HepG2 (cell line): Measurements from ENCODE around the gene PARD3. TPM values are rescaled to one million over a fixed set of nuclear protein-coding genes. Genes with fewer than 3 reads are reported as not detected.

Source experiments
- ATAC-seq: fragments of 200-7000 bp; cut with Tn5 transposase; 3 replicates; pipeline ENCODE4 v1.9.1; 2020; ENCODE audit warnings: mild to moderate bottlenecking, moderate library complexity
- BruUV-seq: library from RNA; stranded (reverse); fragments of 400-500 nt; replicated peaks from 2 replicates; lab custom pipeline; 2021; lab: Mats Ljungman, UMichigan
- CTCF ChIA-PET: fragments of 300-600 bp; formaldehyde crosslinking; extraction: SDS; loops from one replicate; lab custom pipeline; 2021; ENCODE audit warnings: low total read pairs, inconsistent platforms, low intra/inter-chr PET ratio; lab: Yijun Ruan, JAX
- POLR2A ChIA-PET: fragments of 350-600 bp; sonication (Branson Sonifier 250); formaldehyde crosslinking; loops from one replicate; lab custom pipeline; 2020; ENCODE audit warnings: antibody characterized with exemption, inconsistent platforms; lab: Yijun Ruan, JAX
- DNase-seq: peaks from one replicate; pipeline ENCODE4 v3.0.0-alpha.2; 2015; ENCODE audit warnings: low spot score
- FAIRE-seq: peaks from 3 replicates; lab custom pipeline; 2011; peaks lifted over from hg19 to GRCh38; lab: Jason Lieb, UNC
- H2AFZ ChIP-seq: one replicate; pipeline ENCODE4 v1.6.1; 2011; ENCODE audit warnings: low read length, inconsistent platforms
- H3K27ac ChIP-seq: fragments of 300-600 bp; 3 replicates; pipeline ENCODE4 v1.8.0; 2011; ENCODE audit warnings: mixed run types, mild to moderate bottlenecking, mixed read lengths, low read length, inconsistent platforms; ENCODE audit not compliant: insufficient read depth; ENCODE audit errors: extremely low read length
- H3K27me3 ChIP-seq, 2 experiments: fragments of 200-600 bp in 1 of 2; 2 replicates in 1 of 2; 3 replicates in 1 of 2; pipeline versions ENCODE4 v1.6.0 to v1.8.0; 2011; ENCODE audit warnings: low read length in 2 of 2, mild to moderate bottlenecking in 2 of 2, moderate library complexity in 2 of 2, inconsistent platforms in 1 of 2; ENCODE audit not compliant: insufficient read depth in 2 of 2, control insufficient read depth in 1 of 2
- H3K36me3 ChIP-seq, 2 experiments: fragments of 200-600 bp in 1 of 2; replicated peaks in 1 of 2; 2 replicates in 1 of 2; 3 replicates in 1 of 2; pipeline versions ENCODE4 v1.5.1 to v1.8.0; 2011; ENCODE audit warnings: low read length in 2 of 2, inconsistent platforms in 1 of 2; ENCODE audit not compliant: insufficient read depth in 2 of 2, control insufficient read depth in 1 of 2
- H3K4me1 ChIP-seq: 2 replicates; pipeline ENCODE4 v1.5.1; 2012; ENCODE audit warnings: low read length, inconsistent platforms; ENCODE audit not compliant: insufficient read depth
- H3K4me2 ChIP-seq: 2 replicates; pipeline ENCODE4 v1.6.0; 2011; ENCODE audit warnings: low read depth, low read length, inconsistent platforms
- H3K4me3 ChIP-seq, 3 experiments: fragments of 200-600 bp in 1 of 3; sonication (generic), shearing (Covaris generic) in 1 of 3; replicated peaks in 1 of 3; 2 replicates each; pipeline ENCODE4 v1.5.1; 2011 to 2016; ENCODE audit warnings: low read length in 3 of 3, inconsistent platforms in 2 of 3, low read depth in 2 of 3, mild to moderate bottlenecking in 2 of 3, control low read depth in 1 of 3, mixed read lengths in 1 of 3; ENCODE audit not compliant: insufficient read depth in 1 of 3
- H3K79me2 ChIP-seq: one replicate; pipeline ENCODE4 v1.6.1; 2011; ENCODE audit warnings: low read length, inconsistent platforms; ENCODE audit not compliant: insufficient read depth
- H3K9ac ChIP-seq: 2 replicates; pipeline ENCODE4 v1.6.0; 2011; ENCODE audit warnings: mild to moderate bottlenecking, low read depth, low read length, inconsistent platforms; ENCODE audit not compliant: insufficient read depth
- H3K9me3 ChIP-seq: 2 replicates; pipeline ENCODE4 v1.5.1; 2012; ENCODE audit warnings: mild to moderate bottlenecking, low read length
- H4K20me1 ChIP-seq: 2 replicates; pipeline ENCODE4 v1.6.0; 2011; ENCODE audit warnings: inconsistent platforms, mild to moderate bottlenecking, low read length, moderate library complexity; ENCODE audit not compliant: insufficient read depth
- ATF5 ChIP-seq: sonication (generic); formaldehyde crosslinking; IDR thresholded peaks from 2 replicates; pipeline ENCODE4 v1.4.0; 2020; ENCODE audit warnings: mild to moderate bottlenecking, low read depth, missing genetic modification reagents
- FOXA1 ChIP-seq, 2 experiments: fragments of 450-650 bp in 1 of 2; sonication (generic) in 1 of 2; formaldehyde crosslinking in 1 of 2; IDR thresholded peaks; 2 replicates each; pipeline versions ENCODE4 v1.4.0 to v1.6.1; 2016 to 2020; ENCODE audit warnings: missing genetic modification reagents in 1 of 2
- GMEB1 ChIP-seq: sonication (generic); formaldehyde crosslinking; IDR thresholded peaks from 2 replicates; pipeline ENCODE4 v1.5.1; 2020; ENCODE audit warnings: missing genetic modification reagents, mild to moderate bottlenecking, borderline replicate concordance
- NFATC3 ChIP-seq: sonication (generic); formaldehyde crosslinking; IDR thresholded peaks from 2 replicates; pipeline ENCODE4 v1.5.1; 2020; ENCODE audit warnings: mild to moderate bottlenecking, missing genetic modification reagents
- NFE2L1 ChIP-seq: sonication (generic); formaldehyde crosslinking; IDR thresholded peaks from 2 replicates; pipeline ENCODE4 v1.4.0; 2020; ENCODE audit warnings: missing genetic modification reagents, mild to moderate bottlenecking, borderline replicate concordance
- POLR2AphosphoS5 ChIP-seq: IDR thresholded peaks from 2 replicates; pipeline ENCODE4 v1.6.1; 2012; ENCODE audit warnings: low read depth, low read length
- REST ChIP-seq, 2 experiments: IDR thresholded peaks; 2 replicates each; pipeline ENCODE4 v1.6.1; 2011 to 2012; ENCODE audit warnings: low read length in 2 of 2, borderline replicate concordance in 1 of 2, low read depth in 1 of 2, mild to moderate bottlenecking in 1 of 2, moderate library complexity in 1 of 2
- SNRNP70 ChIP-seq: fragments of 200-400 bp; formaldehyde crosslinking; IDR thresholded peaks from 2 replicates; pipeline ENCODE4 v1.6.1; 2017; ENCODE audit warnings: mild to moderate bottlenecking, low read depth, low read length, moderate library complexity
- SP2 ChIP-seq: sonication (generic); formaldehyde crosslinking; IDR thresholded peaks from 2 replicates; pipeline ENCODE4 v1.5.1; 2020; ENCODE audit warnings: mild to moderate bottlenecking, missing genetic modification reagents
- ZBTB2 ChIP-seq: sonication (generic); formaldehyde crosslinking; IDR thresholded peaks from 2 replicates; pipeline ENCODE4 v1.8.0; 2022; ENCODE audit warnings: low read depth, missing genetic modification reagents
- ZBTB46 ChIP-seq: sonication (generic); formaldehyde crosslinking; IDR thresholded peaks from 2 replicates; pipeline ENCODE4 v1.4.0; 2020; ENCODE audit warnings: mild to moderate bottlenecking, missing genetic modification reagents, borderline replicate concordance
- ZFY ChIP-seq: sonication (generic); formaldehyde crosslinking; IDR thresholded peaks from 2 replicates; pipeline ENCODE4 v1.4.0; 2020; ENCODE audit warnings: missing genetic modification reagents
- ZNF496 ChIP-seq: sonication (generic); formaldehyde crosslinking; IDR thresholded peaks from 2 replicates; pipeline ENCODE4 v1.8.1; 2023; ENCODE audit warnings: mild to moderate bottlenecking, moderate library complexity, missing genetic modification reagents; ENCODE audit not compliant: insufficient replicate concordance
- ZNF792 ChIP-seq: IDR thresholded peaks from 2 replicates; pipeline ENCODE4 v1.6.1; 2016
- WGBS: methylation state at CpG from one replicate; pipeline ENCODE4 v1.1.6; 2017; ENCODE audit warnings: low lambda C conversion rate; 5-methylcytosine and 5-hydroxymethylcytosine counted together
- in situ Hi-C: cut with HindIII; loops from 2 replicates; pipeline ENCODE4 v1.10.0; 2017; ENCODE audit warnings: low pct_unique_long_range_greater_than_20kb; ENCODE audit not compliant: extremely low pct_ligation_motif_present
- intact Hi-C: fragments of 100-400 bp; cut with micrococcal nuclease; formaldehyde crosslinking; loops from one replicate; pipeline ENCODE4 v1.10.0; 2022; ENCODE audit not compliant: unreplicated experiment
- polyA plus RNA-seq, 8 experiments: library from polyadenylated mRNA; depleted of rRNA in 3 of 8; stranded (reverse) in 7 of 8; unstranded in 1 of 8; fragments of >200 nt; fragmentation: Illumina TruSeq in 4 of 8; extraction: Trizol in 4 of 8; gene quantifications; 2 replicates each; pipeline versions ENCODE4 v1.2.1 to v1.2.3, GENCODE V29; 2011 to 2016; ENCODE audit warnings: low read depth in 4 of 8, missing spikeins in 1 of 8, mixed read lengths in 1 of 8; ENCODE audit not compliant: insufficient read depth in 1 of 8
- total RNA-seq, 5 experiments: library from RNA; depleted of rRNA; stranded (reverse); fragments of >200 nt; fragmentation: Illumina TruSeq; extraction: Trizol; gene quantifications; 2 replicates each; pipeline ENCODE4 v1.2.3, GENCODE V29; 2016; ENCODE audit warnings: low read depth in 1 of 5

The PARD3 gene
- total and polyA plus RNA-seq, 2 of the 13 experiments (the other 11 are each of a cell fraction or from before 2014, with no cell fraction given) = 40.9 to 60.0 TPM

- Histone ChIP-seq H3K27me3 (no peaks in the 10 kb centered on the region), H3K9ac (no peak overlapping the region), H3K4me1 (no peaks in the 10 kb centered on the region), H3K9me3 (no peaks in the 10 kb centered on the region), H3K79me2 (no peaks in the 10 kb centered on the region), H3K4me2 (no peak overlapping the region), H3K4me3 (no peak overlapping the region), H3K36me3 (0 out of 5 replicates have a peak, but pooled peaks cover 0 to 2% of the 10 kb centered on the region in 2 experiments), H2AFZ (no peak overlapping the region), H4K20me1 (no peaks in the 10 kb centered on the region), H3K27ac (no peak overlapping the region)
- WGBS = 95% methylated on average over 7 of the region's 7 CpGs
- CTCF ChIA-PET = no interaction called here
- ATAC-seq (no peak), FAIRE-seq (no peak), DNase-seq (no peak)
- POLR2A ChIA-PET = no interaction called here
- intact Hi-C loops (no loop called here), in situ Hi-C loops (no loop called here)
- no TSS peak for BruUV-seq
- TF ChIP-seq FOXA1 (IDR thresholded peaks at IDR 0.05) = no peak
- TF ChIP-seq FOXA1 (CRISPR knock-in tag; IDR thresholded peaks at IDR 0.05) = no peak
- no peak for TF ChIP-seq NFATC3 (CRISPR knock-in tag)
- no peak for TF ChIP-seq ZBTB46 (CRISPR knock-in tag)
- no peak for TF ChIP-seq ZNF792
- no peak for TF ChIP-seq ATF5 (CRISPR knock-in tag)
- no peak for TF ChIP-seq ZBTB2 (CRISPR knock-in tag)
- no peak for TF ChIP-seq GMEB1 (CRISPR knock-in tag)
- TF ChIP-seq ZFY = no peak
- no peak for TF ChIP-seq SNRNP70
- no peak for TF ChIP-seq REST (IDR thresholded peaks at IDR 0.05; ENCODE audit: borderline replicate concordance in 1 of 2, low read depth in 1 of 2, low read length in 2 of 2)
- no peak for TF ChIP-seq SP2
- TF ChIP-seq ZNF496 (CRISPR knock-in tag) = no peak
- no peak for TF ChIP-seq POLR2AphosphoS5
- TF ChIP-seq NFE2L1 = no peak
These were observed 324.9 kb downstream of the PARD3 start for GRCh38 chr10:34489973-34490745.
